IMR-90 (cell line): ENCODE data around the gene IL24. TPM values are rescaled to one million over a fixed set of nuclear protein-coding genes. Genes with fewer than 3 reads are reported as not detected.

Experiments
- ATAC-seq: fragments of 200-7000 bp; cut with Tn5 transposase; 2 replicates; pipeline ENCODE4 v1.9.1; 2020; ENCODE audit warnings: low read depth, mild to moderate bottlenecking, moderate library complexity
- BruUV-seq: library from RNA; stranded (reverse); fragments of 400-500 nt; replicated peaks from 2 replicates; lab custom pipeline; 2021; lab: Mats Ljungman, UMichigan
- CTCF ChIA-PET: fragments of 300-600 bp; formaldehyde crosslinking; extraction: SDS; loops from one replicate; lab custom pipeline; 2021; ENCODE audit warnings: antibody characterized with exemption; lab: Yijun Ruan, JAX
- POLR2A ChIA-PET: fragments of 300-600 bp; sonication (Branson Sonifier 250); formaldehyde crosslinking; loops from one replicate; lab custom pipeline; 2022; ENCODE audit warnings: antibody characterized with exemption; ENCODE audit not compliant: unreplicated experiment; lab: Charles Lee
- DNase-seq: peaks from one replicate; pipeline ENCODE4 v3.0.0; 2013
- H2AFZ ChIP-seq: replicated peaks from 2 replicates; pipeline ENCODE3; 2013; ENCODE audit warnings: low read length, mild to moderate bottlenecking; ENCODE audit not compliant: poor library complexity
- H2AK5ac ChIP-seq: 2 replicates; pipeline ENCODE4 v1.6.1; 2013; ENCODE audit warnings: low read depth, low read length, inconsistent platforms
- H2AK9ac ChIP-seq: replicated peaks from 2 replicates; pipeline ENCODE3; 2013; ENCODE audit warnings: mild to moderate bottlenecking, low read depth, low read length, moderate library complexity; ENCODE audit not compliant: poor library complexity
- H2BK120ac ChIP-seq: 2 replicates; pipeline ENCODE4 v1.6.1; 2013; ENCODE audit warnings: low read depth, low read length, inconsistent platforms
- H2BK15ac ChIP-seq: 3 replicates; pipeline ENCODE4 v1.6.1; 2013; ENCODE audit warnings: low read depth, low read length, inconsistent platforms
- H2BK20ac ChIP-seq: 2 replicates; pipeline ENCODE4 v1.6.1; 2013; ENCODE audit warnings: low read depth, mild to moderate bottlenecking, inconsistent platforms, low read length, moderate library complexity
- H2BK5ac ChIP-seq: 2 replicates; pipeline ENCODE4 v1.6.1; 2013; ENCODE audit warnings: mild to moderate bottlenecking, low read depth, low read length, inconsistent platforms; ENCODE audit not compliant: poor library complexity, severe bottlenecking
- H3K14ac ChIP-seq: replicated peaks from 2 replicates; pipeline ENCODE4 v1.6.1; 2013; ENCODE audit warnings: low read depth, low read length, inconsistent platforms
- H3K18ac ChIP-seq: 2 replicates; pipeline ENCODE4 v1.6.1; 2013; ENCODE audit warnings: low read depth, low read length, control low read depth
- H3K23ac ChIP-seq: 2 replicates; pipeline ENCODE4 v1.6.1; 2013; ENCODE audit warnings: low read depth, low read length, inconsistent platforms
- H3K27ac ChIP-seq: 2 replicates; pipeline ENCODE4 v1.5.1; 2013; ENCODE audit warnings: mild to moderate bottlenecking, control low read depth, low read length; ENCODE audit not compliant: insufficient read depth
- H3K27me3 ChIP-seq: 2 replicates; pipeline ENCODE4 v1.6.1; 2013; ENCODE audit warnings: low read length; ENCODE audit not compliant: control insufficient read depth, insufficient read depth
- H3K36me3 ChIP-seq: 2 replicates; pipeline ENCODE4 v1.6.1; 2013; ENCODE audit warnings: low read length, mixed read lengths; ENCODE audit not compliant: control insufficient read depth, insufficient read depth
- H3K4ac ChIP-seq: 2 replicates; pipeline ENCODE4 v1.6.1; 2013; ENCODE audit warnings: low read depth, low read length, inconsistent platforms
- H3K4me1 ChIP-seq: 2 replicates; pipeline ENCODE4 v1.6.1; 2013; ENCODE audit warnings: low read length, mixed read lengths; ENCODE audit not compliant: control insufficient read depth, insufficient read depth
- H3K4me2 ChIP-seq: 2 replicates; pipeline ENCODE4 v1.6.1; 2013; ENCODE audit warnings: low read depth, mild to moderate bottlenecking, control low read depth, low read length, moderate library complexity
- H3K4me3 ChIP-seq: 2 replicates; pipeline ENCODE4 v1.5.1; 2013; ENCODE audit warnings: low read depth, mild to moderate bottlenecking, control low read depth, low read length, moderate library complexity; ENCODE audit not compliant: insufficient read depth
- H3K56ac ChIP-seq: 2 replicates; pipeline ENCODE4 v1.6.1; 2013; ENCODE audit warnings: low read length, inconsistent platforms; ENCODE audit not compliant: insufficient read depth; ENCODE audit errors: extremely low read depth
- H3K79me1 ChIP-seq, 2 experiments: 2 replicates each; pipeline ENCODE4 v1.6.1; 2013; ENCODE audit warnings: low read length in 2 of 2, inconsistent platforms in 1 of 2, low read depth in 1 of 2
- H3K9ac ChIP-seq: 2 replicates; pipeline ENCODE4 v1.6.1; 2013; ENCODE audit warnings: low read depth, low read length, control low read depth
- H3K9me1 ChIP-seq: 2 replicates; pipeline ENCODE4 v1.6.1; 2013; ENCODE audit warnings: low read length, inconsistent platforms; ENCODE audit not compliant: insufficient read depth
- H3K9me3 ChIP-seq: 2 replicates; pipeline ENCODE4 v1.6.1; 2013; ENCODE audit warnings: low read length; ENCODE audit not compliant: control insufficient read depth, insufficient read depth
- H4K20me1 ChIP-seq: 2 replicates; pipeline ENCODE4 v1.6.1; 2013; ENCODE audit warnings: low read length, inconsistent platforms; ENCODE audit not compliant: insufficient read depth
- H4K5ac ChIP-seq: 2 replicates; pipeline ENCODE4 v1.6.1; 2013; ENCODE audit warnings: mild to moderate bottlenecking, low read depth, low read length, control low read depth
- H4K8ac ChIP-seq, 2 experiments: 2 replicates each; pipeline ENCODE4 v1.6.1; 2013; ENCODE audit warnings: low read depth in 2 of 2, low read length in 2 of 2, control low read depth in 1 of 2, inconsistent platforms in 1 of 2
- H4K91ac ChIP-seq: 2 replicates; pipeline ENCODE4 v1.6.1; 2013; ENCODE audit warnings: low read depth, low read length, inconsistent platforms; ENCODE audit not compliant: insufficient read depth
- CEBPB ChIP-seq: IDR thresholded peaks from 2 replicates; pipeline ENCODE4 v1.6.1; 2012; ENCODE audit warnings: low read depth, low read length, improper control_type of control experiment
- CHD1 ChIP-seq: IDR thresholded peaks from 2 replicates; pipeline ENCODE4 v1.6.1; 2012; ENCODE audit warnings: low read depth, low read length, improper control_type of control experiment
- MAFK ChIP-seq: IDR thresholded peaks from 2 replicates; pipeline ENCODE4 v1.6.1; 2012; ENCODE audit warnings: low read depth, low read length, improper control_type of control experiment
- MAZ ChIP-seq: IDR thresholded peaks from 2 replicates; pipeline ENCODE4 v1.6.1; 2012; ENCODE audit warnings: low read depth, mild to moderate bottlenecking, low read length, improper control_type of control experiment, moderate library complexity, borderline replicate concordance
- MXI1 ChIP-seq: IDR thresholded peaks from 2 replicates; pipeline ENCODE4 v1.6.1; 2012; ENCODE audit warnings: low read depth, mild to moderate bottlenecking, low read length, moderate library complexity, borderline replicate concordance
- RAD21 ChIP-seq: IDR thresholded peaks from 2 replicates; pipeline ENCODE4 v1.6.1; 2012; ENCODE audit warnings: low read length, improper control_type of control experiment
- RCOR1 ChIP-seq: IDR thresholded peaks from 2 replicates; pipeline ENCODE4 v1.6.1; 2012; ENCODE audit warnings: mild to moderate bottlenecking, low read length, improper control_type of control experiment; ENCODE audit not compliant: insufficient replicate concordance
- RFX5 ChIP-seq: IDR thresholded peaks from 2 replicates; pipeline ENCODE4 v1.8.0; 2012; ENCODE audit warnings: low read depth, mild to moderate bottlenecking, low read length, moderate library complexity
- WGBS, 2 experiments: methylation state at CpG; one replicate each; pipeline versions ENCODE4 v1.1.5 to v1.1.7; 2013; ENCODE audit warnings: missing lambda C conversion rate in 2 of 2; ENCODE audit not compliant: insufficient read length in 1 of 2; ENCODE audit errors: extremely low coverage in 2 of 2; 5-methylcytosine and 5-hydroxymethylcytosine counted together
- dilution Hi-C: fragments of 300-500 bp; cut with HindIII; formaldehyde crosslinking; loops from one replicate; pipeline ENCODE4 v1.14.3; 2018; ENCODE audit warnings: low sequenced_read_pairs; ENCODE audit not compliant: unreplicated experiment
- in situ Hi-C: fragments of 300-500 bp; cut with MboI; formaldehyde crosslinking; loops from 3 replicates; pipeline ENCODE4 v1.14.3; 2019; ENCODE audit warnings: low sequenced_read_pairs, inconsistent platforms, mixed read lengths
- intact Hi-C: fragments of 100-400 bp; cut with micrococcal nuclease; formaldehyde crosslinking; loops from 2 replicates; pipeline ENCODE4 v1.10.0; 2022
- polyA plus RNA-seq, 3 experiments: library from polyadenylated mRNA; depleted of rRNA; stranded (reverse); fragments of >200 nt; gene quantifications; 2 replicates each; pipeline ENCODE4 v1.2.3, GENCODE V29; 2012; ENCODE audit warnings: low replicate concordance in 1 of 3
- total RNA-seq: library from RNA; depleted of rRNA; stranded (reverse); fragments of >200 nt; gene quantifications from 2 replicates; pipeline ENCODE4 v1.2.3, GENCODE V29; 2012
- TF ChIP-seq, protein P1 (sequence below): conservative IDR thresholded peaks from 2 replicates; pipeline ENCODE4 v1.5.1; 2012; ENCODE audit warnings: mild to moderate bottlenecking, low read depth, low read length, improper control_type of control experiment
- TF ChIP-seq, protein P2 (sequence below): fragments of 150-350 bp; IDR thresholded peaks from 2 replicates; pipeline ENCODE4 v1.6.1; 2016; ENCODE audit warnings: low read depth, mild to moderate bottlenecking, low read length, moderate library complexity, borderline replicate concordance

IL24 gene
- total and polyA plus RNA-seq, 2 of the 4 experiments (the other 2 are of a cell fraction), result 0.12 to 0.18 TPM

DNA sequence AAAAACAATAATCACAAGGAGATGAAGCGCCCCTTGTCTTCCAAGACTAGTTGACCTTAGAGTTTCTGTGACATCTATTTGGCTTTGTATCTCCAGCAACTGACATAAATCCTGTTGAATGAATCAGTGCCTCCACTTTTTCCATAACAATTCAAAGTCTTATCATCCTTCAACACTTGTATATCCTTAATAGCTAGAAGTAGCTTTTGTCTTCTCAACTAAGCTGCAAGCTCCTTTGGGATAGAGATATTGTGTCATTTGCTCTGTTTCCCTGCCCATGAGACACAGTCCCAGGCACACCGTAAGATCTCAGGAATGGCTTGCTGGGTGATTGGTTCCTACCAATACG is 43.3 kb downstream of the IL24 start:
- intact Hi-C loops, result no loop called here
- dilution Hi-C loops, result no loop called here
- DNase-seq, result no peak
- Histone ChIP-seq H3K4me2 (no peak overlapping the region), H2AK9ac (no peak overlapping the region), H2AFZ (no peak overlapping the region), H3K9me3 (no peaks in the 10 kb centered on the region), H2BK120ac (no peak overlapping the region), H3K4ac (no peak overlapping the region), H4K91ac (no peak overlapping the region), H2BK15ac (no peak overlapping the region), H3K18ac (no peak overlapping the region), H4K5ac (no peak overlapping the region), H3K9me1 (no peaks in the 10 kb centered on the region), H3K36me3 (no peaks in the 10 kb centered on the region), H3K23ac (no peak overlapping the region), H3K4me3 (no peak overlapping the region), H2BK20ac (no peak overlapping the region), H2AK5ac (no peak overlapping the region), H2BK5ac (no peak overlapping the region), H3K79me1 (no peaks in the 10 kb centered on the region), H3K14ac (no peak overlapping the region), H3K56ac (no peak overlapping the region), H3K9ac (no peak overlapping the region), H4K20me1 (no peaks in the 10 kb centered on the region), H3K4me1 (no peaks in the 10 kb centered on the region), H3K27ac (no peak overlapping the region), H4K8ac (no peak overlapping the region), H3K27me3 (peaks cover 53% of the 10 kb centered on the region)
- TF ChIP-seq RFX5 (no peak), MXI1 (no peak), RAD21 (no peak), MAZ (no peak), CEBPB (no peak), MAFK (no peak), RCOR1 (no peak), CHD1 (no peak)
- TF ChIP-seq, protein P1, sequence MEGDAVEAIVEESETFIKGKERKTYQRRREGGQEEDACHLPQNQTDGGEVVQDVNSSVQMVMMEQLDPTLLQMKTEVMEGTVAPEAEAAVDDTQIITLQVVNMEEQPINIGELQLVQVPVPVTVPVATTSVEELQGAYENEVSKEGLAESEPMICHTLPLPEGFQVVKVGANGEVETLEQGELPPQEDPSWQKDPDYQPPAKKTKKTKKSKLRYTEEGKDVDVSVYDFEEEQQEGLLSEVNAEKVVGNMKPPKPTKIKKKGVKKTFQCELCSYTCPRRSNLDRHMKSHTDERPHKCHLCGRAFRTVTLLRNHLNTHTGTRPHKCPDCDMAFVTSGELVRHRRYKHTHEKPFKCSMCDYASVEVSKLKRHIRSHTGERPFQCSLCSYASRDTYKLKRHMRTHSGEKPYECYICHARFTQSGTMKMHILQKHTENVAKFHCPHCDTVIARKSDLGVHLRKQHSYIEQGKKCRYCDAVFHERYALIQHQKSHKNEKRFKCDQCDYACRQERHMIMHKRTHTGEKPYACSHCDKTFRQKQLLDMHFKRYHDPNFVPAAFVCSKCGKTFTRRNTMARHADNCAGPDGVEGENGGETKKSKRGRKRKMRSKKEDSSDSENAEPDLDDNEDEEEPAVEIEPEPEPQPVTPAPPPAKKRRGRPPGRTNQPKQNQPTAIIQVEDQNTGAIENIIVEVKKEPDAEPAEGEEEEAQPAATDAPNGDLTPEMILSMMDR, result no peak
- TF ChIP-seq, protein P2, sequence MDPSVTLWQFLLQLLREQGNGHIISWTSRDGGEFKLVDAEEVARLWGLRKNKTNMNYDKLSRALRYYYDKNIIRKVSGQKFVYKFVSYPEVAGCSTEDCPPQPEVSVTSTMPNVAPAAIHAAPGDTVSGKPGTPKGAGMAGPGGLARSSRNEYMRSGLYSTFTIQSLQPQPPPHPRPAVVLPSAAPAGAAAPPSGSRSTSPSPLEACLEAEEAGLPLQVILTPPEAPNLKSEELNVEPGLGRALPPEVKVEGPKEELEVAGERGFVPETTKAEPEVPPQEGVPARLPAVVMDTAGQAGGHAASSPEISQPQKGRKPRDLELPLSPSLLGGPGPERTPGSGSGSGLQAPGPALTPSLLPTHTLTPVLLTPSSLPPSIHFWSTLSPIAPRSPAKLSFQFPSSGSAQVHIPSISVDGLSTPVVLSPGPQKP, result no peak
- no CpG with 5 or more reads among the region's 3 CpGs for WGBS, 2 experiments
- no TSS peak for BruUV-seq
- ChIA-PET POLR2A (no interaction called here), CTCF (no interaction called here)
- in situ Hi-C loops, result no loop called here
- no peak for ATAC-seq
